SH-SY5Y (cell line): Measurements from ENCODE around the gene PLA2G4B.

Experiments
- GATA2 ChIP-seq: IDR thresholded peaks from 2 replicates; pipeline ENCODE4 v1.6.1; 2011; ENCODE audit warnings: mild to moderate bottlenecking, low read depth, low read length
- GATA3 ChIP-seq: IDR thresholded peaks from 2 replicates; pipeline ENCODE4 v1.6.1; 2011; ENCODE audit warnings: low read depth, mild to moderate bottlenecking, low read length, moderate library complexity

- TF ChIP-seq GATA2 (no peak), GATA3 (no peak)
Observed at GRCh38 chr15:41811432-41812195, 27.0 kb upstream of the PLA2G4B start.
